NCI-H146 treated with DMSO at 0.1 percent for 48 hours (cell line): ENCODE results near the gene TPD52L1.

Experiments used
- DNase-seq: peaks from one replicate; lab custom pipeline; 2025; ENCODE audit not compliant: unreplicated experiment; lab: John Stamatoyannopoulos, UW

Gene TPD52L1

GRCh38 chr6:125301435-125302391, 148.1 kb downstream of the TPD52L1 start, which contains the start of gene HDDC2:
Gene HDDC2, minus strand, starts transcription at chr6:125301967. Its CDS starts 35 bp downstream, at chr6:125301932.
- peak; percentile 89 for DNase-seq

- no peak for DNase-seq
Measured at GRCh38 chr6:125302840-125303511, 149.4 kb downstream of the TPD52L1 start.

- DNase-seq = no peak
Measured at GRCh38 chr6:125303512-125303854, 149.9 kb downstream of the TPD52L1 start.

- DNase-seq = no peak
Measured at GRCh38 chr6:125304970-125305660, 151.5 kb downstream of the TPD52L1 start.

DNA sequence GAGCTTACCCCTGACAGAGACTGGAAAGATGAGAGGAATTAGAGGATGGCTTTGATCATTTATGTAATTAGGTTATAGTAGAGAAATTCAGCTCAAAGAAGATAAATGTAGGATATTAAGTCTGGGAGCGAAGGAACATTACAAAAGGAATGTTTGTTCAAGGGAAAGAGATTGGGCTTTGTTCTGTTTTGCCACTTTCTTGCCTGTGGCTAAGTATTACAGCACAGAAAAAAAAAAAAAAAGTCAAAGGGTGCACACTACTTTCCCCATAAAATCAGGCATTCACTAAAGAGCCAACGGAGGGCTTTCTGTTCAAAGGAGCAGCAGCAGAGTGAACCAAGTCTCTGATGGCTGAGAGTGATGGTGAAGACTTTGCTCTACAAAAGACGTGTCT, 153.2 kb downstream of the TPD52L1 start:
- no peak for DNase-seq

DNA sequence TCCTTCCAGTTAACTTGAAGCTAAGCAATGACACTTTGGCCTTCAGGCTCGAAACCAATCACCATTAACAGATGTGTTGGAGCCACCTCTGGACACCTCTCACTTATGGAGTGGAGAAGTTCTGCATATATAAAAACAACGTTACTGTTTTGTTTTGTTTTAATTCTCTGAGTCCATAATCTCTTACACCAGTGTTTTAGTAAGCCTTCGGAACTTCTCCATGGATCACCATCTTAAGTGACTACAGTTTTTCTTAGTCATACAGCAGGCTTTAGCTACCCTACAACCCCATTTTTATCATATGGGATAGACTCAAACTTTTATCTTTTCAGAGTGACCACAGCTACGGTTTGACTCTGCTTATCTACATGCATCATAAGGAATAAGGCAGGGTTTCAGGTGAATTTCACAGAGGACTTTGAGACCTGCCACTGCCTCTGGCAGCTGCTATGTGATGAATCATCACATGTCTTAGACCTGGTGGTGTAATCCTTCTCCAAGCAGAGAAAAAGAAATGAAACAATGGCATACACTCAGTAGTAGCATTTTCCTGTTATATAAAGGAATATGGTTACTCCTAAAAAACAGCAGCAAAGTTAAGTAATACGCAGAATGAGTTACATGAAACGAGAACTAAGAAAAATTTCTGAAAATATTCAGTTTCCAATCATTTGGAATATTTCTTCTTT, 153.7 kb downstream of the TPD52L1 start:
- DNase-seq = no peak

GRCh38 chr6:125307964-125308615, 154.5 kb downstream of the TPD52L1 start:
- DNase-seq = no peak

- DNase-seq = peak; percentile 88
Measured at GRCh38 chr6:125310994-125311649, 157.5 kb downstream of the TPD52L1 start.

DNA sequence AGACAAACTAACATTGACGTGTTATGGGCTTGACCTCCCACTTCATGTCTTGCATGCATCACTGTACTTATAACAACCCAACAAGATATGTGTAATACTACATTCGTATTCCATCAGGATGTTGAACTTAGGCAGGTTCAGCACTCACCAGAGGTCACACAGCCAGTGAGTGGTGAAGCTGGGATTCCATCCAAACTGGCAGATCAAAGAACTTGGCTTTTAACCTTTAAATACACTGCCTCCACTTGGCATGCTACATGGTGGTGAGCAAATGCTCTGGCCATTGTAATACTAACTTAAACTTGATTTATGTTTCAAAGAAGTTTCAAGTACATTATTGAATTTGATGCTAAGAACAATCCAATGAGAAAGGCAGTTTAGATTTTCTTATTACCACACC, 158.9 kb downstream of the TPD52L1 start:
- no peak for DNase-seq

DNA sequence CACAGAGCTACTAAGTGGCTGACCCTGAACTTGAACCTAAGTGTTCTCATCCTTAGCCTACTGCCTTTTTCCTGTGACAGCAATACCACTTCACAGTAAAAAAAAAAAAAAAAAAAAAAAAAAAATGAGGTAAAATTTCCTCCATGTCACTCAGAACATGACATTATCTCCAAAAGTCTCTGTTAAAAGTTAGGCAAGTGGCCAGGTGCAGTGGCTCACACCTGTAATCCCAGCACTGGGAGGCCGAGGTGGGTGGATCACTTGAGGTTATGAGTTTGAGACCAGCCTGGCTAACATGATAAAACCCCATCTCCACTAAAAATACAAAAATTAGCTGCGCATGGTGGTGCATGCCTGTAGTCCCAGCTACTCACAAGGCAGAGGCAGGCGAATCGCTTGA, 159.4 kb downstream of the TPD52L1 start:
- DNase-seq = no peak
